Keratinocyte (primary cell): ENCODE measurements around the gene LSM14B.

ENCODE experiments used
- EZH2 ChIP-seq: IDR thresholded peaks from one replicate; pipeline ENCODE4 v1.6.1; 2012; ENCODE audit warnings: inconsistent platforms, mild to moderate bottlenecking, low read length, moderate library complexity
- TF ChIP-seq, protein P1 (sequence below), 3 experiments: IDR thresholded peaks in 1 of 3; conservative IDR thresholded peaks in 1 of 3; optimal IDR thresholded peaks in 1 of 3; 2 replicates in 2 of 3; 3 replicates in 1 of 3; pipeline versions ENCODE3 to v1.5.1; 2011; ENCODE audit warnings: low read length in 3 of 3, mild to moderate bottlenecking in 3 of 3, moderate library complexity in 2 of 3, control low read depth in 1 of 3, inconsistent platforms in 1 of 3; ENCODE audit not compliant: insufficient read depth in 2 of 3; ENCODE audit errors: extremely low read depth in 1 of 3

GRCh38 chr20:62137092-62137384, 14.8 kb downstream of the LSM14B start:
- TF ChIP-seq, protein P1, sequence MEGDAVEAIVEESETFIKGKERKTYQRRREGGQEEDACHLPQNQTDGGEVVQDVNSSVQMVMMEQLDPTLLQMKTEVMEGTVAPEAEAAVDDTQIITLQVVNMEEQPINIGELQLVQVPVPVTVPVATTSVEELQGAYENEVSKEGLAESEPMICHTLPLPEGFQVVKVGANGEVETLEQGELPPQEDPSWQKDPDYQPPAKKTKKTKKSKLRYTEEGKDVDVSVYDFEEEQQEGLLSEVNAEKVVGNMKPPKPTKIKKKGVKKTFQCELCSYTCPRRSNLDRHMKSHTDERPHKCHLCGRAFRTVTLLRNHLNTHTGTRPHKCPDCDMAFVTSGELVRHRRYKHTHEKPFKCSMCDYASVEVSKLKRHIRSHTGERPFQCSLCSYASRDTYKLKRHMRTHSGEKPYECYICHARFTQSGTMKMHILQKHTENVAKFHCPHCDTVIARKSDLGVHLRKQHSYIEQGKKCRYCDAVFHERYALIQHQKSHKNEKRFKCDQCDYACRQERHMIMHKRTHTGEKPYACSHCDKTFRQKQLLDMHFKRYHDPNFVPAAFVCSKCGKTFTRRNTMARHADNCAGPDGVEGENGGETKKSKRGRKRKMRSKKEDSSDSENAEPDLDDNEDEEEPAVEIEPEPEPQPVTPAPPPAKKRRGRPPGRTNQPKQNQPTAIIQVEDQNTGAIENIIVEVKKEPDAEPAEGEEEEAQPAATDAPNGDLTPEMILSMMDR (optimal IDR thresholded peaks at IDR 0.05 in 1 of 3, IDR thresholded peaks at IDR 0.05 in 1 of 3, conservative IDR thresholded peaks at IDR 0.05 in 1 of 3; ENCODE audit: extremely low read depth in 1 of 3, insufficient read depth in 2 of 3, low read length in 3 of 3) = peak in 1 of 3 experiments; percentile 5
- TF ChIP-seq EZH2 = no peak
